GM12865 (cell line): ENCODE data around the gene RBM20.
A peak's percentile ranks its signal among the peaks of the same experiment; 100 is the strongest.

ENCODE experiments used
- DNase-seq: peaks from one replicate; pipeline ENCODE4 v3.0.0; 2010; ENCODE audit warnings: low read depth
- H3K4me3 ChIP-seq: 2 replicates; pipeline ENCODE4 v1.5.1; 2011; ENCODE audit warnings: mild to moderate bottlenecking, low read depth, low read length, control low read depth
- CTCF ChIP-seq: IDR thresholded peaks from 2 replicates; pipeline ENCODE4 v1.5.1; 2011; ENCODE audit warnings: low read length, control low read depth, low read depth, inconsistent platforms; ENCODE audit not compliant: insufficient read depth; ENCODE audit errors: missing control alignments

Gene RBM20

GRCh38 chr10:110643653-110644597, at the start of gene RBM20:
TSS of gene RBM20 (plus strand) at chr10:110644336. CDS start at chr10:110644455, 119 bp downstream.
- TF ChIP-seq CTCF: no peak
- peak within 1 kb of the TSS; percentile 55 for H3K4me3 ChIP-seq
- peak; percentile 19 for DNase-seq

GRCh38 chr10:110597476-110597875, 46.7 kb upstream of the RBM20 start:
- H3K4me3 ChIP-seq: no peak overlapping the region
- no peak for TF ChIP-seq CTCF
- no peak for DNase-seq

GRCh38 chr10:110600487-110601101, 43.5 kb upstream of the RBM20 start:
- peak; percentile 79 for DNase-seq
- peak; percentile 57 for TF ChIP-seq CTCF
- no peak overlapping the region for H3K4me3 ChIP-seq

- H3K4me3 ChIP-seq: no peak overlapping the region
- TF ChIP-seq CTCF: no peak
- no peak for DNase-seq
These were observed 42.6 kb upstream of the RBM20 start for GRCh38 chr10:110601581-110601980.

GRCh38 chr10:110608087-110608486, 36.0 kb upstream of the RBM20 start:
- no peak overlapping the region for H3K4me3 ChIP-seq
- TF ChIP-seq CTCF: no peak
- DNase-seq: no peak

GRCh38 chr10:110609605-110610004, 34.5 kb upstream of the RBM20 start:
- no peak for TF ChIP-seq CTCF
- no peak overlapping the region for H3K4me3 ChIP-seq
- no peak for DNase-seq
